CD4-positive, alpha-beta memory T cell (primary cell): ENCODE results near the gene CIAPIN1. TPM values are rescaled to one million over a fixed set of nuclear protein-coding genes. Genes with fewer than 3 reads are reported as not detected.
"Not testable (repeated sequence)": the region's sequence is repeated elsewhere in the genome, so short reads cannot be mapped to it uniquely, and the experiment has no call there.

Experiments used
- CTCF ChIA-PET: fragments of 350-600 bp; sonication (Branson Sonifier 250); formaldehyde crosslinking; loops from one replicate; lab custom pipeline; 2021; ENCODE audit warnings: inconsistent platforms; ENCODE audit not compliant: partially characterized antibody; lab: Charles Lee
- POLR2A ChIA-PET: fragments of 350-600 bp; sonication (Branson Sonifier 250); formaldehyde crosslinking; loops from one replicate; lab custom pipeline; 2021; ENCODE audit not compliant: partially characterized antibody; lab: Charles Lee
- DNase-seq, 5 donors: peaks; one replicate each; pipeline versions ENCODE4 v3.0.0 to v3.0.0-alpha.2; 2020 to 2022; ENCODE audit warnings: mixed read lengths in 1 of 5
- H3K27ac ChIP-seq: one replicate; pipeline ENCODE4 v1.7.0; 2013; ENCODE audit warnings: low read depth, low read length
- H3K27me3 ChIP-seq: 2 replicates; pipeline ENCODE4 v1.7.0; 2013; ENCODE audit warnings: mild to moderate bottlenecking, low read length, moderate library complexity; ENCODE audit not compliant: insufficient read depth
- H3K36me3 ChIP-seq: 2 replicates; pipeline ENCODE4 v1.7.0; 2013; ENCODE audit warnings: mild to moderate bottlenecking, low read length, moderate library complexity; ENCODE audit not compliant: insufficient read depth
- H3K4me1 ChIP-seq: 2 replicates; pipeline ENCODE4 v1.7.0; 2013; ENCODE audit warnings: mild to moderate bottlenecking, low read length, moderate library complexity; ENCODE audit not compliant: insufficient read depth
- H3K4me3 ChIP-seq, 2 donors: one replicate each; pipeline ENCODE4 v1.7.0; 2013; ENCODE audit warnings: low read length in 2 of 2, mild to moderate bottlenecking in 1 of 2
- H3K9me3 ChIP-seq, 2 donors: one replicate each; pipeline ENCODE4 v1.7.0; 2013; ENCODE audit warnings: low read length in 2 of 2, control low read depth in 1 of 2; ENCODE audit not compliant: control insufficient read depth in 1 of 2
- H3K27ac Mint-ChIP-seq, 7 donors: one replicate each; pipeline ENCODE4 v1.8.0; 2020 to 2021; ENCODE audit warnings: mixed read lengths in 7 of 7, mild to moderate bottlenecking in 6 of 7, inconsistent platforms in 3 of 7, moderate library complexity in 3 of 7
- H3K27me3 Mint-ChIP-seq, 2 donors: one replicate each; pipeline ENCODE4 v1.8.0; 2020 to 2021; ENCODE audit warnings: mixed read lengths in 2 of 2
- H3K36me3 Mint-ChIP-seq, 2 donors: one replicate each; pipeline ENCODE4 v1.8.0; 2020 to 2021; ENCODE audit warnings: mixed read lengths in 2 of 2, inconsistent platforms in 1 of 2, mild to moderate bottlenecking in 1 of 2
- H3K4me1 Mint-ChIP-seq, 4 donors: one replicate each; pipeline ENCODE4 v1.8.0; 2020 to 2021; ENCODE audit warnings: mixed read lengths in 4 of 4, mild to moderate bottlenecking in 1 of 4
- H3K4me3 Mint-ChIP-seq, 8 donors: one replicate each; pipeline ENCODE4 v1.8.0; 2020 to 2021; ENCODE audit warnings: mixed read lengths in 8 of 8, mild to moderate bottlenecking in 7 of 8, moderate library complexity in 6 of 8, inconsistent platforms in 3 of 8
- H3K9me3 Mint-ChIP-seq, 8 donors: one replicate each; pipeline ENCODE4 v1.8.0; 2020 to 2021; ENCODE audit warnings: mixed read lengths in 8 of 8, mild to moderate bottlenecking in 5 of 8, inconsistent platforms in 3 of 8, moderate library complexity in 1 of 8
- intact Hi-C: fragments of 100-400 bp; cut with micrococcal nuclease; formaldehyde crosslinking; loops from one replicate; pipeline ENCODE4 v1.15.1; 2023
- polyA plus RNA-seq, 2 donors: library from polyadenylated mRNA; unstranded; fragments of 300-500 nt; fragmentation: Illumina TruSeq; gene quantifications; one replicate each; pipeline ENCODE4 v1.2.3, GENCODE V29; 2021
- total RNA-seq, 2 experiments: library from RNA; stranded (reverse); gene quantifications; one replicate each; pipeline ENCODE4 v1.2.3, GENCODE V29; 2021

The CIAPIN1 gene
- total and polyA plus RNA-seq, 4 experiments from 2014 or later, result 28.1 to 65.3 (median 37.0) TPM

- intact Hi-C loops, result no loop called here
- Histone ChIP-seq H3K4me1 (no peaks in the 10 kb centered on the region), H3K36me3 (no peaks in the 10 kb centered on the region), H3K27ac (no peak overlapping the region), H3K9me3 (no peaks in the 10 kb centered on the region), H3K27me3 (no peaks in the 10 kb centered on the region), H3K4me3 (no peak overlapping the region)
- ChIA-PET POLR2A (no interaction called here), CTCF (interaction anchor here (0.8 to 1.4 kb wide), 2 partner anchors 15 to 17 kb away, joined by 3 to 5 read pairs; no protein-coding TSS in a partner anchor)
- no peak overlapping the region for H3K27ac Mint-ChIP-seq
- no peak overlapping the region for H3K4me3 Mint-ChIP-seq
- no peaks in the 10 kb centered on the region for H3K4me1 Mint-ChIP-seq
- H3K9me3 Mint-ChIP-seq, result no peaks in the 10 kb centered on the region
- DNase-seq, result no peak
- no peaks in the 10 kb centered on the region for H3K36me3 Mint-ChIP-seq
- peaks cover 0 to 2% of the 10 kb centered on the region in 2 donors for H3K27me3 Mint-ChIP-seq
These were observed 45.1 kb downstream of the CIAPIN1 start for GRCh38 chr16:57401943-57402640.

- H3K4me3 Mint-ChIP-seq, H3K4me1 Mint-ChIP-seq, H3K27ac Mint-ChIP-seq, DNase-seq, H3K9me3 ChIP-seq, H3K4me1 ChIP-seq, H3K27me3 Mint-ChIP-seq, H3K36me3 ChIP-seq, H3K27me3 ChIP-seq, POLR2A ChIA-PET, H3K36me3 Mint-ChIP-seq, H3K27ac ChIP-seq, CTCF ChIA-PET, H3K4me3 ChIP-seq, H3K9me3 Mint-ChIP-seq, intact Hi-C loops: not testable (repeated sequence)
These were observed 49.7 kb downstream of the CIAPIN1 start for GRCh38 chr16:57397493-57397892.

- H3K9me3 Mint-ChIP-seq, result no peaks in the 10 kb centered on the region
- no peaks in the 10 kb centered on the region for H3K36me3 ChIP-seq
- no peak overlapping the region for H3K27ac Mint-ChIP-seq
- peaks cover 2 to 3% of the 10 kb centered on the region in 2 donors for H3K27me3 Mint-ChIP-seq
- H3K36me3 Mint-ChIP-seq, result no peaks in the 10 kb centered on the region
- ChIA-PET POLR2A (no interaction called here), CTCF (no interaction called here)
- H3K4me3 ChIP-seq, result no peak overlapping the region
- H3K27ac ChIP-seq, result no peak overlapping the region
- no peaks in the 10 kb centered on the region for H3K4me1 ChIP-seq
- no peak overlapping the region for H3K4me3 Mint-ChIP-seq
- DNase-seq, result no peak
- H3K9me3 ChIP-seq, result no peaks in the 10 kb centered on the region
- intact Hi-C loops, result no loop called here
- no peaks in the 10 kb centered on the region for H3K4me1 Mint-ChIP-seq
- no peaks in the 10 kb centered on the region for H3K27me3 ChIP-seq
These were observed 50.4 kb downstream of the CIAPIN1 start for GRCh38 chr16:57396786-57397185.

GRCh38 chr16:57395026-57395425 lies 52.2 kb downstream of the CIAPIN1 start:
- Mint-ChIP-seq H3K27ac (no peak overlapping the region), H3K4me3 (no peak overlapping the region), H3K36me3 (no peaks in the 10 kb centered on the region), H3K4me1 (no peaks in the 10 kb centered on the region), H3K9me3 (no peaks in the 10 kb centered on the region), H3K27me3 (peaks cover 0 to 3% of the 10 kb centered on the region in 2 donors)
- no peak for DNase-seq
- ChIA-PET CTCF (interaction anchor here (1.1 to 1.2 kb wide), 2 partner anchors 10 to 22 kb away, joined by 3 read pairs; partner anchors contain the start of gene CCL17), POLR2A (no interaction called here)
- Histone ChIP-seq H3K27ac (no peak overlapping the region), H3K4me1 (no peaks in the 10 kb centered on the region), H3K9me3 (no peaks in the 10 kb centered on the region), H3K36me3 (no peaks in the 10 kb centered on the region), H3K4me3 (no peak overlapping the region), H3K27me3 (no peaks in the 10 kb centered on the region)
- intact Hi-C loops, result no loop called here

- Mint-ChIP-seq H3K36me3 (no peaks in the 10 kb centered on the region), H3K27ac (no peak overlapping the region), H3K9me3 (no peaks in the 10 kb centered on the region), H3K27me3 (peaks cover 0 to 3% of the 10 kb centered on the region in 2 donors), H3K4me1 (no peaks in the 10 kb centered on the region), H3K4me3 (no peak overlapping the region)
- Histone ChIP-seq H3K36me3 (no peaks in the 10 kb centered on the region), H3K9me3 (no peaks in the 10 kb centered on the region), H3K27me3 (no peaks in the 10 kb centered on the region), H3K27ac (no peak overlapping the region), H3K4me1 (no peaks in the 10 kb centered on the region), H3K4me3 (no peak overlapping the region)
- ChIA-PET CTCF (interaction anchor here (1.2 kb wide), 1 partner anchor 10 kb away, joined by 3 read pairs; the partner anchor contains the start of gene CCL17), POLR2A (no interaction called here)
- DNase-seq, result no peak
- intact Hi-C loops, result no loop called here
These were observed 52.7 kb downstream of the CIAPIN1 start for GRCh38 chr16:57394444-57394843.

- intact Hi-C loops, result no loop called here
- peaks cover 2 to 3% of the 10 kb centered on the region in 2 donors for H3K27me3 Mint-ChIP-seq
- H3K27ac ChIP-seq, result no peak overlapping the region
- H3K36me3 ChIP-seq, result no peaks in the 10 kb centered on the region
- H3K27ac Mint-ChIP-seq, result no peak overlapping the region
- no peaks in the 10 kb centered on the region for H3K9me3 Mint-ChIP-seq
- no peaks in the 10 kb centered on the region for H3K4me1 Mint-ChIP-seq
- ChIA-PET POLR2A (no interaction called here), CTCF (no interaction called here)
- no peak for DNase-seq
- no peak overlapping the region for H3K4me3 ChIP-seq
- H3K4me3 Mint-ChIP-seq, result no peak overlapping the region
- H3K27me3 ChIP-seq, result no peaks in the 10 kb centered on the region
- H3K4me1 ChIP-seq, result no peaks in the 10 kb centered on the region
- no peaks in the 10 kb centered on the region for H3K36me3 Mint-ChIP-seq
- no peaks in the 10 kb centered on the region for H3K9me3 ChIP-seq
These were observed 54.5 kb downstream of the CIAPIN1 start for GRCh38 chr16:57392694-57393093.

GRCh38 chr16:57391708-57392107 lies 55.5 kb downstream of the CIAPIN1 start:
- Mint-ChIP-seq H3K9me3 (no peaks in the 10 kb centered on the region), H3K27me3 (peaks cover 2% of the 10 kb centered on the region in 2 donors), H3K27ac (no peak overlapping the region), H3K4me1 (no peaks in the 10 kb centered on the region), H3K4me3 (no peak overlapping the region), H3K36me3 (no peaks in the 10 kb centered on the region)
- H3K27me3 ChIP-seq, result no peaks in the 10 kb centered on the region
- no peak overlapping the region for H3K27ac ChIP-seq
- no peak overlapping the region for H3K4me3 ChIP-seq
- DNase-seq, result no peak
- POLR2A ChIA-PET, result no interaction called here
- CTCF ChIA-PET, result interaction anchor here (0.6 to 1.7 kb wide), 3 partner anchors 9 to 97 kb away, joined by 3 to 4 read pairs (median 3); no protein-coding TSS in a partner anchor
- H3K9me3 ChIP-seq, result no peaks in the 10 kb centered on the region
- H3K4me1 ChIP-seq, result no peaks in the 10 kb centered on the region
- no peaks in the 10 kb centered on the region for H3K36me3 ChIP-seq
- intact Hi-C loops, result no loop called here
